Prostate gland (tissue), 2 donors: ENCODE data around the gene MORN1. TPM values are rescaled to one million over a fixed set of nuclear protein-coding genes. Genes with fewer than 3 reads are reported as not detected.

ENCODE experiments used
- DNase-seq: peaks from one replicate; pipeline ENCODE4 v3.0.0-alpha.2; 2019; ENCODE audit warnings: low spot score
- H3K27ac ChIP-seq, 2 donors: fragments of 200-600 bp; sonication (generic); 2 replicates each; pipeline ENCODE4 v1.5.1; 2017 to 2019
- H3K27me3 ChIP-seq: fragments of 200-600 bp; sonication (generic); replicated peaks from 2 replicates; pipeline ENCODE4 v1.5.1; 2019; ENCODE audit not compliant: insufficient read depth
- H3K36me3 ChIP-seq, 2 donors: fragments of 200-600 bp; sonication (generic); 1 replicate in 1 of 2; 2 replicates in 1 of 2; pipeline versions ENCODE4 v1.5.1 to v1.8.1; 2017 to 2019
- H3K4me1 ChIP-seq: fragments of 200-600 bp; sonication (generic); replicated peaks from 2 replicates; pipeline ENCODE4 v1.5.1; 2019
- H3K4me3 ChIP-seq, 2 donors: fragments of 200-600 bp; sonication (generic); 2 replicates each; pipeline ENCODE4 v1.5.1; 2017 to 2019
- H3K9me3 ChIP-seq: fragments of 200-600 bp; sonication (generic); 2 replicates; pipeline ENCODE4 v1.5.1; 2017
- CTCF ChIP-seq, 4 experiments: fragments of 200-600 bp in 2 of 4; fragments of 450-650 bp in 2 of 4; sonication (generic) in 2 of 4; IDR thresholded peaks; 1 replicate in 3 of 4; 2 replicates in 1 of 4; pipeline ENCODE4 v1.5.1; 2016 to 2019; ENCODE audit warnings: antibody characterized with exemption in 4 of 4, mild to moderate bottlenecking in 2 of 4, moderate library complexity in 2 of 4
- POLR2A ChIP-seq: fragments of 450-650 bp; IDR thresholded peaks from one replicate; pipeline ENCODE4 v1.6.1; 2016; ENCODE audit warnings: antibody characterized with exemption, mild to moderate bottlenecking
- POLR2AphosphoS5 ChIP-seq: sonication (generic); formaldehyde crosslinking; IDR thresholded peaks from one replicate; pipeline ENCODE4 v1.6.1; 2017; ENCODE audit warnings: antibody characterized with exemption
- WGBS: methylation state at CpG from one replicate; pipeline ENCODE4 v1.1.5; 2018; 5-methylcytosine and 5-hydroxymethylcytosine counted together
- intact Hi-C: fragments of 100-400 bp; cut with DNase I; formaldehyde crosslinking; loops from one replicate; pipeline ENCODE4 v1.14.2; 2022
- total RNA-seq, 2 donors: library from RNA; depleted of rRNA; stranded (reverse); fragments of >200 nt; gene quantifications; one replicate each; pipeline ENCODE4 v1.1.0, GENCODE V29; 2016

The MORN1 gene
- total RNA-seq, 2 donors from 2014 or later = 18.6 to 21.0 TPM

- WGBS = 83% methylated on average over 25 of the region's 25 CpGs
Observed at GRCh38 chr1:2407166-2407990, 16.0 kb upstream of the MORN1 start.

GRCh38 chr1:2406451-2407041, 15.2 kb upstream of the MORN1 start:
- H3K4me3 ChIP-seq = no peak overlapping the region
- TF ChIP-seq CTCF (IDR thresholded peaks at IDR 0.05) (no peak), POLR2A (no peak), POLR2AphosphoS5 (no peak)
- no peaks in the 10 kb centered on the region for H3K9me3 ChIP-seq
- 75% methylated on average over 26 of the region's 26 CpGs for WGBS
- H3K27ac ChIP-seq = no peak overlapping the region
- no peak for DNase-seq
- no peaks in the 10 kb centered on the region for H3K27me3 ChIP-seq
- peaks cover 13% of the 10 kb centered on the region for H3K4me1 ChIP-seq
- peaks cover 2 to 27% of the 10 kb centered on the region in 2 donors for H3K36me3 ChIP-seq
- intact Hi-C loops = no loop called here

More at GRCh38 chr1:2407166-2407990, 16.0 kb upstream of the MORN1 start:
- TF ChIP-seq POLR2AphosphoS5 (no peak), CTCF (IDR thresholded peaks at IDR 0.05) (no peak), POLR2A (no peak)
- Histone ChIP-seq H3K27ac (no peak overlapping the region), H3K4me1 (peaks cover 16% of the 10 kb centered on the region), H3K4me3 (no peak overlapping the region), H3K36me3 (peaks cover 2 to 27% of the 10 kb centered on the region in 2 donors), H3K9me3 (no peaks in the 10 kb centered on the region), H3K27me3 (no peaks in the 10 kb centered on the region)
- intact Hi-C loops = no loop called here
- no peak for DNase-seq

- no peak for DNase-seq
Observed at GRCh38 chr1:2405588-2406295, 14.4 kb upstream of the MORN1 start.

GRCh38 chr1:2404890-2405511, 13.6 kb upstream of the MORN1 start:
- peaks cover 2 to 27% of the 10 kb centered on the region in 2 donors for H3K36me3 ChIP-seq
- H3K27ac ChIP-seq = peak overlapping the region in 1 of 2 donors; percentile 50
- WGBS = 79% methylated on average over 24 of the region's 24 CpGs
- no peak for DNase-seq
- intact Hi-C loops = no loop called here
- no peak overlapping the region for H3K4me3 ChIP-seq
- H3K4me1 ChIP-seq = peaks cover 8% of the 10 kb centered on the region
- no peaks in the 10 kb centered on the region for H3K9me3 ChIP-seq
- TF ChIP-seq POLR2A (no peak), CTCF (IDR thresholded peaks at IDR 0.05) (no peak), POLR2AphosphoS5 (no peak)
- no peaks in the 10 kb centered on the region for H3K27me3 ChIP-seq

More at GRCh38 chr1:2405588-2406295, 14.4 kb upstream of the MORN1 start:
- intact Hi-C loops = no loop called here
- TF ChIP-seq POLR2AphosphoS5 (no peak), POLR2A (no peak), CTCF (IDR thresholded peaks at IDR 0.05) (no peak)
- no peak overlapping the region for H3K27ac ChIP-seq
- H3K36me3 ChIP-seq = peaks cover 2 to 27% of the 10 kb centered on the region in 2 donors
- WGBS = 85% methylated on average over 25 of the region's 28 CpGs
- peaks cover 10% of the 10 kb centered on the region for H3K4me1 ChIP-seq
- H3K27me3 ChIP-seq = no peaks in the 10 kb centered on the region
- no peaks in the 10 kb centered on the region for H3K9me3 ChIP-seq
- H3K4me3 ChIP-seq = no peak overlapping the region
